Measurements from ENCODE around the gene NAB1.

Gene NAB1

GRCh38 chr2:190717764-190718651 lies 69.1 kb downstream of the NAB1 start:
- TF ChIP-seq CTCF (IDR thresholded peaks at IDR 0.05; ENCODE audit: low read depth, low read length): no peak
- no peak overlapping the region for H3K4me3 ChIP-seq (ENCODE audit: low read depth, low read length)

- no peak overlapping the region for H3K4me3 ChIP-seq (ENCODE audit: low read depth, low read length)
- no peak for TF ChIP-seq CTCF (IDR thresholded peaks at IDR 0.05; ENCODE audit: low read depth, low read length)
Measured at GRCh38 chr2:190718652-190719526, 70.0 kb downstream of the NAB1 start.

GRCh38 chr2:190720276-190720675 lies 71.4 kb downstream of the NAB1 start:
- no peak overlapping the region for H3K4me3 ChIP-seq (ENCODE audit: low read depth, low read length)
- TF ChIP-seq CTCF (IDR thresholded peaks at IDR 0.05; ENCODE audit: low read depth, low read length): no peak

GRCh38 chr2:190720691-190721090 lies 71.8 kb downstream of the NAB1 start:
- TF ChIP-seq CTCF (IDR thresholded peaks at IDR 0.05; ENCODE audit: low read depth, low read length): no peak
- no peak overlapping the region for H3K4me3 ChIP-seq (ENCODE audit: low read depth, low read length)

GRCh38 chr2:190722061-190722759 lies 73.3 kb downstream of the NAB1 start:
- no peak overlapping the region for H3K4me3 ChIP-seq (ENCODE audit: low read depth, low read length)
- no peak for TF ChIP-seq CTCF (IDR thresholded peaks at IDR 0.05; ENCODE audit: low read depth, low read length)

- H3K4me3 ChIP-seq (ENCODE audit: low read depth, low read length): no peak overlapping the region
- TF ChIP-seq CTCF (IDR thresholded peaks at IDR 0.05; ENCODE audit: low read depth, low read length): no peak
Measured at GRCh38 chr2:190722835-190723234, 74.0 kb downstream of the NAB1 start.
